ENCODE measurements around the gene PLEKHA1. TPM values are rescaled to one million over a fixed set of nuclear protein-coding genes. Genes with fewer than 3 reads are reported as not detected.

PLEKHA1 gene
- total RNA-seq, 1 experiment from 2014 or later, result 31.0 TPM

DNA sequence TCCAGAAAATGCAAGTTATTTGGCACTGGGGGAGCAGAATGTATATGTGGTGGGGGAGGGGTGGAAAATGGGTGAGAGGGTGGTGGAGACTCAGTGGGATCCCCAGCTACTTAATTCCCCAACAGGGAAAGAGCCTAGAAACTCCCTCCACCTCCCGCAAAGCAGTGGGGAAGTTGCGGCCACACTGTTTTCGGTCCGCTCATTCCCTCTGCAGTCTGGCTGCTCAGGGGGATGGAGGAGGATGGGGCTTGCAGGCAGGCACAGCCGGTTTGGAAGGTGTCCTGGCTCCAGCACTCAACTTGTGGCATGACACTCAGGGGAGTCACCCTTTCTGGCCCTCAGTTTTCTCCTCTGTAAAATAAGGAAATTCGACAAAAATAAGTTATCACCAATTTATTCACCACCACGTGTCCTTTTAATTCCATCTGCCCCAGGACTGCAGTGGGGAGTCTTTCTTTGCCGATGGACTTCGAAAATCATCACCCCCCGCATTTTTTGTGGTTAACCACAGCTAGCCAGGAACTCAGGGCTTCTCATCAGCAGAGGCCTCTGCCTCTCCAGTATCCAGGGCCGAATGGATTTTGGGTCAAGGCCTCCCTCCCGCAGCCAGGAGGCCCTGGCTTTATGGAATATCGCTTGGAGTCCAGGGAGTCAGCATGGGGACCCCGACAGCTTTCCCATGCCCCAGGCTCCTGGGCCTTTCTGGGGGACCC, 85.2 kb downstream of the PLEKHA1 start:
- Mint-ChIP-seq H3K27me3 (ENCODE audit: unreplicated experiment) (peaks cover 68% of the 10 kb centered on the region), H3K9me3 (ENCODE audit: low read depth, unreplicated experiment) (no peaks in the 10 kb centered on the region), H3K27ac (ENCODE audit: unreplicated experiment) (no peak overlapping the region), H3K4me3 (ENCODE audit: low read depth, unreplicated experiment) (no peak overlapping the region), H3K4me1 (ENCODE audit: low read depth, unreplicated experiment) (no peaks in the 10 kb centered on the region), H3K36me3 (ENCODE audit: insufficient read depth, unreplicated experiment) (no peaks in the 10 kb centered on the region)
- no peak for DNase-seq
- no TSS peak for BruUV-seq (replicated peaks)
- intact Hi-C loops (cut with micrococcal nuclease; ENCODE audit: unreplicated experiment), result no loop called here
- CTCF ChIA-PET, result no interaction called here
- TF ChIP-seq, protein P1, sequence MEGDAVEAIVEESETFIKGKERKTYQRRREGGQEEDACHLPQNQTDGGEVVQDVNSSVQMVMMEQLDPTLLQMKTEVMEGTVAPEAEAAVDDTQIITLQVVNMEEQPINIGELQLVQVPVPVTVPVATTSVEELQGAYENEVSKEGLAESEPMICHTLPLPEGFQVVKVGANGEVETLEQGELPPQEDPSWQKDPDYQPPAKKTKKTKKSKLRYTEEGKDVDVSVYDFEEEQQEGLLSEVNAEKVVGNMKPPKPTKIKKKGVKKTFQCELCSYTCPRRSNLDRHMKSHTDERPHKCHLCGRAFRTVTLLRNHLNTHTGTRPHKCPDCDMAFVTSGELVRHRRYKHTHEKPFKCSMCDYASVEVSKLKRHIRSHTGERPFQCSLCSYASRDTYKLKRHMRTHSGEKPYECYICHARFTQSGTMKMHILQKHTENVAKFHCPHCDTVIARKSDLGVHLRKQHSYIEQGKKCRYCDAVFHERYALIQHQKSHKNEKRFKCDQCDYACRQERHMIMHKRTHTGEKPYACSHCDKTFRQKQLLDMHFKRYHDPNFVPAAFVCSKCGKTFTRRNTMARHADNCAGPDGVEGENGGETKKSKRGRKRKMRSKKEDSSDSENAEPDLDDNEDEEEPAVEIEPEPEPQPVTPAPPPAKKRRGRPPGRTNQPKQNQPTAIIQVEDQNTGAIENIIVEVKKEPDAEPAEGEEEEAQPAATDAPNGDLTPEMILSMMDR (IDR thresholded peaks at IDR 0.05; ENCODE audit: unreplicated experiment), result no peak

DNA sequence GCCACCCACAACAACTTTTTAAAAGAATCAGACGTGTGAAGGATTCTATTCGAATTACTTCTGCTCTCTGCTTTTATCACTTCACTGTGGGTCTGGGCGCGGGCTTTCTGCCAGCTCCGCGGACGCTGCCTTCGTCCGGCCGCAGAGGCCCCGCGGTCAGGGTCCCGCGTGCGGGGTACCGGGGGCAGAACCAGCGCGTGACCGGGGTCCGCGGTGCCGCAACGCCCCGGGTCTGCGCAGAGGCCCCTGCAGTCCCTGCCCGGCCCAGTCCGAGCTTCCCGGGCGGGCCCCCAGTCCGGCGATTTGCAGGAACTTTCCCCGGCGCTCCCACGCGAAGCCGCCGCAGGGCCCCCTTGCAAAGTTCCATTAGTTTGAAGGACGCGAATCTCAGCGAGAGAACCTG, 86.4 kb downstream of the PLEKHA1 start:
- H3K36me3 Mint-ChIP-seq (ENCODE audit: insufficient read depth, unreplicated experiment), result no peaks in the 10 kb centered on the region
- intact Hi-C loops (cut with micrococcal nuclease; ENCODE audit: unreplicated experiment), result no loop called here
- H3K27ac Mint-ChIP-seq (ENCODE audit: unreplicated experiment), result no peak overlapping the region
- no TSS peak for BruUV-seq (replicated peaks)
- no peaks in the 10 kb centered on the region for H3K4me1 Mint-ChIP-seq (ENCODE audit: low read depth, unreplicated experiment)
- peak overlapping the region; percentile 46 for H3K4me3 Mint-ChIP-seq (ENCODE audit: low read depth, unreplicated experiment)
- no peaks in the 10 kb centered on the region for H3K9me3 Mint-ChIP-seq (ENCODE audit: low read depth, unreplicated experiment)
- TF ChIP-seq, protein P1 (IDR thresholded peaks at IDR 0.05; ENCODE audit: unreplicated experiment), result no peak
- DNase-seq, result no peak
- H3K27me3 Mint-ChIP-seq (ENCODE audit: unreplicated experiment), result peaks cover 80% of the 10 kb centered on the region
- CTCF ChIA-PET, result no interaction called here

DNA sequence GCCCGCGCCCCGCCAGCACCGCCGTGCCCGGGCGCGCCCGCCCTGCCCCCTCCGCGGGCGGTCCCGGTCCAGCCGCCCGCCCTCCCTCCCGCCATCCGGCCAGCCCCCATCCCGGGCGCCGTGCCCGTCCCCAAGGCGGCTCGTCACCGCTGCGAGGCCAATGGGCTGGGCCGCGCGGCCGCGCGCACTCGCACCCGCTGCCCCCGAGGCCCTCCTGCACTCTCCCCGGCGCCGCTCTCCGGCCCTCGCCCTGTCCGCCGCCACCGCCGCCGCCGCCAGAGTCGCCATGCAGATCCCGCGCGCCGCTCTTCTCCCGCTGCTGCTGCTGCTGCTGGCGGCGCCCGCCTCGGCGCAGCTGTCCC, 86.8 kb downstream of the PLEKHA1 start, which contains the start of gene HTRA1:
HTRA1 (plus strand) TSS at position 187 of the 362 bp plus-strand sequence; CDS start at position 287, 100 bp downstream.
- no peak within 1 kb of the TSS for H3K27ac Mint-ChIP-seq (ENCODE audit: unreplicated experiment)
- CTCF ChIA-PET, result no interaction called here
- H3K27me3 Mint-ChIP-seq (ENCODE audit: unreplicated experiment), result peaks cover 83% of the 10 kb centered on the region
- no peaks in the 10 kb centered on the region for H3K9me3 Mint-ChIP-seq (ENCODE audit: low read depth, unreplicated experiment)
- peak; percentile 35 for DNase-seq
- peak within 1 kb of the TSS; percentile 64 for H3K4me3 Mint-ChIP-seq (ENCODE audit: low read depth, unreplicated experiment)
- TF ChIP-seq, protein P1 (IDR thresholded peaks at IDR 0.05; ENCODE audit: unreplicated experiment), result no peak
- BruUV-seq (replicated peaks), result no TSS peak
- H3K4me1 Mint-ChIP-seq (ENCODE audit: low read depth, unreplicated experiment), result no peaks in the 10 kb centered on the region
- no peaks in the 10 kb centered on the region for H3K36me3 Mint-ChIP-seq (ENCODE audit: insufficient read depth, unreplicated experiment)
- intact Hi-C loops (cut with micrococcal nuclease; ENCODE audit: unreplicated experiment), result no loop called here

DNA sequence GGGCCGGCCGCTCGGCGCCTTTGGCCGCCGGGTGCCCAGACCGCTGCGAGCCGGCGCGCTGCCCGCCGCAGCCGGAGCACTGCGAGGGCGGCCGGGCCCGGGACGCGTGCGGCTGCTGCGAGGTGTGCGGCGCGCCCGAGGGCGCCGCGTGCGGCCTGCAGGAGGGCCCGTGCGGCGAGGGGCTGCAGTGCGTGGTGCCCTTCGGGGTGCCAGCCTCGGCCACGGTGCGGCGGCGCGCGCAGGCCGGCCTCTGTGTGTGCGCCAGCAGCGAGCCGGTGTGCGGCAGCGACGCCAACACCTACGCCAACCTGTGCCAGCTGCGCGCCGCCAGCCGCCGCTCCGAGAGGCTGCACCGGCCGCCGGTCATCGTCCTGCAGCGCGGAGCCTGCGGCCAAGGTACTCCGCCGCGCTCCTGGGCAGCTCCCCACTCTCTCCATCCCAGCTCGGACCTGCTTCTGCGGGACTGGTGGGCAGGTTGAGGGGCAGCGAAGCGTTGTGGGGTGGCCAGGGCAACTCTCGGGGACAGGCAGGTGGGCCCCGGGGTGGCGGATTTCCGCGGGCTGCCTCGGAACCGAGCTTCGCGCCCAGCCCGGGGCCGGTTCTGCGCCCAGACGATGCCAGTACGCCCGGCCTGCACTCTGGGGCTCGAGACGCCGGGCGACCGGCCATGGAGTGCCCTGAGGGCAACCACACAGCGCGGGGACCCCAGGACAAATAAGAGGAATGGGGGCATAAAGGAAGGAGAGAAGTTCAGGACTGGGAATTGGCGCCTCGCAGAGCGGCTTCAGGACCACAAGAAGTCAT, 87.4 kb downstream of the PLEKHA1 start:
- peaks cover 84% of the 10 kb centered on the region for H3K27me3 Mint-ChIP-seq (ENCODE audit: unreplicated experiment)

More for the DNA sequence above, 87.4 kb downstream of the PLEKHA1 start:
- Mint-ChIP-seq H3K9me3 (ENCODE audit: low read depth, unreplicated experiment) (no peaks in the 10 kb centered on the region), H3K4me1 (ENCODE audit: low read depth, unreplicated experiment) (no peaks in the 10 kb centered on the region), H3K36me3 (ENCODE audit: insufficient read depth, unreplicated experiment) (no peaks in the 10 kb centered on the region), H3K4me3 (ENCODE audit: low read depth, unreplicated experiment) (peak overlapping the region; percentile 64), H3K27ac (ENCODE audit: unreplicated experiment) (no peak overlapping the region)
- CTCF ChIA-PET, result no interaction called here
- TF ChIP-seq, protein P1 (IDR thresholded peaks at IDR 0.05; ENCODE audit: unreplicated experiment), result no peak
- peak; percentile 43 for DNase-seq
- BruUV-seq (replicated peaks), result no TSS peak
- intact Hi-C loops (cut with micrococcal nuclease; ENCODE audit: unreplicated experiment), result no loop called here

Measured in Calu3 (cell line).